Esophagus squamous epithelium (tissue), 4 donors: ENCODE measurements around the gene TNFRSF12A.
"Not testable (repeated sequence)": the region's sequence is repeated elsewhere in the genome, so short reads cannot be mapped to it uniquely, and the experiment has no call there.

Experiments used
- CTCF ChIP-seq, 6 experiments: fragments of 450-650 bp in 4 of 6; fragments of 200-600 bp in 2 of 6; sonication (generic) in 2 of 6; IDR thresholded peaks; one replicate each; pipeline ENCODE4 v1.5.1; 2016 to 2019; ENCODE audit warnings: antibody characterized with exemption in 6 of 6, mild to moderate bottlenecking in 4 of 6, moderate library complexity in 4 of 6
- POLR2A ChIP-seq, 4 donors: fragments of 450-650 bp; IDR thresholded peaks; one replicate each; pipeline ENCODE4 v1.6.1; 2017; ENCODE audit warnings: antibody characterized with exemption in 4 of 4, mild to moderate bottlenecking in 4 of 4, moderate library complexity in 3 of 4

GRCh38 chr16:3055734-3056115 is 35.6 kb downstream of the TNFRSF12A start:
- TF ChIP-seq CTCF, POLR2A (IDR thresholded peaks at IDR 0.05): not testable (repeated sequence)
